ENCODE data around the gene RALGDS.

DNA sequence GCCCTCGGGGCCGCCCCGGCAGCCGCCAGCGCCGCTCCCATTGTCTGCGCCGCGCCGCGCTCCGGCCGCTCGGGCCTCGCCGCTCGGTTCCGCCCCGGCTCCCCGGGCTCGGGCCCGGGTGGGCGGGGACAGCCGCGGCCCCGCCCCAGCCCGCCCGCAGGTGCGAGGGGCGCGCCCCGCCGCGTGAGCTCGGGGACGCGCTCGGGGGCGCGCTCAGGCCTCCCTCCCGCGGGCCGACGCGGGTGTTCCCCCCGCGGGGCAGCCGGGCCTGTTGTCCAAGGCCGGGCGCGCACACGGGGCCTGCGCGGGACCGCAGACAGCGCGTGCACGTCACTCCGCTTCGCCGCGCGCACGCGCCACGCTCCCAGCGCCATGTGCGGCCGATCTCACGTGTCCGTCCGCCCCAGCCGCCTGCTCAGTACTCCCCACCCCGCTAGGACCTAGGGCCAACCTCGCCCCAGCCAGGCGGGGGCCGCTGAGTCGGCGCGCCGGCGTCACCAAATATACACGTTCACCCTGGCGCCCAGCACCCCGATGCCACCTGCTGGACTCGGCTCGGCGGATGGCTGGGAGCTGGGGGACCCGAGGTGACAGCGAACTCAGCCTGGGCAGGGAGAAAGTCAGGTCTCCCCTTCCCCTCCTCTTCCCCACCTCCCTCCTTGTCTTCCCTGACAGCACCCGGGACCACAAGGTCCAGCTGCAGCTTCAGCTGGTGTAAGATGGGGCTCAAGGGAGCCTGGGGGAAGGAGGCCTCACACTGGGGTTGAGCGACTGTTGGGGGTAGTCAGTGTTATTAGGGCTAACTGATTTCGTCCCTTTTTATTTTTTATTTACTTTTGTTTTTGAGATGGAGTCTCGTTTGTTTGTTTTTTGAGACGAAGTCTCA lies 28.3 kb upstream of the RALGDS start:
- TF ChIP-seq, protein P1, sequence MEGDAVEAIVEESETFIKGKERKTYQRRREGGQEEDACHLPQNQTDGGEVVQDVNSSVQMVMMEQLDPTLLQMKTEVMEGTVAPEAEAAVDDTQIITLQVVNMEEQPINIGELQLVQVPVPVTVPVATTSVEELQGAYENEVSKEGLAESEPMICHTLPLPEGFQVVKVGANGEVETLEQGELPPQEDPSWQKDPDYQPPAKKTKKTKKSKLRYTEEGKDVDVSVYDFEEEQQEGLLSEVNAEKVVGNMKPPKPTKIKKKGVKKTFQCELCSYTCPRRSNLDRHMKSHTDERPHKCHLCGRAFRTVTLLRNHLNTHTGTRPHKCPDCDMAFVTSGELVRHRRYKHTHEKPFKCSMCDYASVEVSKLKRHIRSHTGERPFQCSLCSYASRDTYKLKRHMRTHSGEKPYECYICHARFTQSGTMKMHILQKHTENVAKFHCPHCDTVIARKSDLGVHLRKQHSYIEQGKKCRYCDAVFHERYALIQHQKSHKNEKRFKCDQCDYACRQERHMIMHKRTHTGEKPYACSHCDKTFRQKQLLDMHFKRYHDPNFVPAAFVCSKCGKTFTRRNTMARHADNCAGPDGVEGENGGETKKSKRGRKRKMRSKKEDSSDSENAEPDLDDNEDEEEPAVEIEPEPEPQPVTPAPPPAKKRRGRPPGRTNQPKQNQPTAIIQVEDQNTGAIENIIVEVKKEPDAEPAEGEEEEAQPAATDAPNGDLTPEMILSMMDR (IDR thresholded peaks at IDR 0.05), result peak in 3 of 4 experiments; percentile 24 to 53 (median 53)
- TF ChIP-seq EP300 (IDR thresholded peaks at IDR 0.05), result no peak

Measured in gastroesophageal sphincter (tissue), 3 donors.